ENCODE results near the gene METRNL. TPM values are rescaled to one million over a fixed set of nuclear protein-coding genes. Genes with fewer than 3 reads are reported as not detected.
"Not testable (repeated sequence)": the region's sequence is repeated elsewhere in the genome, so short reads cannot be mapped to it uniquely, and the experiment has no call there.

Gene METRNL
- total and polyA plus RNA-seq, 12 donors: 39.0 to 134 (median 70.9) TPM

GRCh38 chr17:83136156-83136555 lies 56.7 kb downstream of the METRNL start:
- no peak for ATAC-seq

GRCh38 chr17:83136931-83137330 lies 57.5 kb downstream of the METRNL start:
- Histone ChIP-seq H3K4me3 (no peak overlapping the region), H3K9me3 (peaks cover 0 to 2% (median 0%) of the 10 kb centered on the region in 11 donors), H3K27ac (no peak overlapping the region), H3K4me1 (peaks cover 0 to 7% (median 0%) of the 10 kb centered on the region in 9 donors), H3K27me3 (peaks cover 0 to 16% (median 3%) of the 10 kb centered on the region in 7 donors), H3K36me3 (no peaks in the 10 kb centered on the region)
- no peak for ATAC-seq
- 90 to 96% methylated on average over 16 of the region's 16 CpGs for WGBS, 2 donors
- TF ChIP-seq CTCF (IDR thresholded peaks at IDR 0.05): no peak
- no peak for DNase-seq
- intact Hi-C loops (cut with DNase I): no loop called here

More at GRCh38 chr17:83136156-83136555, 56.7 kb downstream of the METRNL start:
- intact Hi-C loops (cut with DNase I): no loop called here
- no peak for TF ChIP-seq CTCF (IDR thresholded peaks at IDR 0.05)
- H3K36me3 ChIP-seq: no peaks in the 10 kb centered on the region
- no peak for DNase-seq
- peaks cover 0 to 16% (median 3%) of the 10 kb centered on the region in 7 donors for H3K27me3 ChIP-seq
- H3K9me3 ChIP-seq: no peaks in the 10 kb centered on the region
- peaks cover 0 to 7% (median 0%) of the 10 kb centered on the region in 9 donors for H3K4me1 ChIP-seq
- H3K4me3 ChIP-seq: no peak overlapping the region
- H3K27ac ChIP-seq: no peak overlapping the region
- 81 to 89% methylated on average over 13 of the region's 13 CpGs for WGBS, 2 donors

- Histone ChIP-seq H3K9me3 (peaks cover 0 to 8% (median 0%) of the 10 kb centered on the region in 11 donors), H3K27me3 (peaks cover 0 to 16% (median 3%) of the 10 kb centered on the region in 7 donors), H3K4me1 (peaks cover 0 to 1% (median 0%) of the 10 kb centered on the region in 9 donors), H3K27ac (no peak overlapping the region), H3K4me3 (no peak overlapping the region), H3K36me3 (no peaks in the 10 kb centered on the region)
- no peak for DNase-seq
- WGBS, 2 donors: 77 to 89% methylated on average over 9 of the region's 9 CpGs
- ATAC-seq: no peak
- no peak for TF ChIP-seq CTCF (IDR thresholded peaks at IDR 0.05)
- intact Hi-C loops (cut with DNase I): no loop called here
Measured at GRCh38 chr17:83137523-83137922, 58.1 kb downstream of the METRNL start.

GRCh38 chr17:83138820-83139219 lies 59.4 kb downstream of the METRNL start:
- peaks cover 0 to 13% (median 0%) of the 10 kb centered on the region in 11 donors for H3K9me3 ChIP-seq
- intact Hi-C loops (cut with DNase I): no loop called here
- H3K4me3 ChIP-seq: no peak overlapping the region
- ATAC-seq (no peak), DNase-seq (no peak)
- peaks cover 0 to 16% (median 3%) of the 10 kb centered on the region in 7 donors for H3K27me3 ChIP-seq
- no peaks in the 10 kb centered on the region for H3K4me1 ChIP-seq
- no peak for TF ChIP-seq CTCF (IDR thresholded peaks at IDR 0.05)
- H3K27ac ChIP-seq: no peak overlapping the region
- no peaks in the 10 kb centered on the region for H3K36me3 ChIP-seq
- 79 to 80% methylated on average over 3 of the region's 3 CpGs for WGBS, 2 donors

GRCh38 chr17:83139541-83140248 lies 60.3 kb downstream of the METRNL start:
- H3K9me3 ChIP-seq: peaks cover 0 to 13% (median 0%) of the 10 kb centered on the region in 11 donors
- DNase-seq; ATAC-seq; H3K4me3 ChIP-seq; H3K36me3 ChIP-seq; H3K4me1 ChIP-seq; intact Hi-C loops (cut with DNase I); H3K27ac ChIP-seq: not testable (repeated sequence)
- peaks cover 0 to 16% (median 3%) of the 10 kb centered on the region in 7 donors for H3K27me3 ChIP-seq
- 86 to 93% methylated on average over 23 to 25 of the region's 31 CpGs for WGBS, 2 donors

GRCh38 chr17:83140249-83140566 lies 60.8 kb downstream of the METRNL start:
- H3K27ac ChIP-seq; ATAC-seq; H3K4me3 ChIP-seq; intact Hi-C loops (cut with DNase I); H3K36me3 ChIP-seq; DNase-seq: not testable (repeated sequence)
- Histone ChIP-seq H3K27me3 (peaks cover 0 to 16% (median 3%) of the 10 kb centered on the region in 7 donors), H3K9me3 (peaks cover 0 to 13% (median 0%) of the 10 kb centered on the region in 11 donors), H3K4me1 (peaks cover 0 to 13% (median 10%) of the 10 kb centered on the region in 9 donors)
- 93 to 94% methylated on average over 10 to 13 of the region's 13 CpGs for WGBS, 2 donors

Measured in heart right ventricle (tissue), 16 donors.